NCI-H146 treated with DMSO at 0.1 percent for 48 hours (cell line): ENCODE results near the gene PTGR2.
A peak's percentile ranks its signal among the peaks of the same experiment; 100 is the strongest.
"Not testable (repeated sequence)": the region's sequence is repeated elsewhere in the genome, so short reads cannot be mapped to it uniquely, and the experiment has no call there.

Source experiments
- DNase-seq: peaks from one replicate; lab custom pipeline; 2025; ENCODE audit not compliant: unreplicated experiment; lab: John Stamatoyannopoulos, UW

The PTGR2 gene

GRCh38 chr14:73851567-73852382 is at the start of gene PTGR2:
PTGR2 (plus strand) TSS chr14:73851831; CDS start chr14:73858863, 7,032 bp downstream.
- peak; percentile 59 for DNase-seq

GRCh38 chr14:73802431-73803188 is 49.0 kb upstream of the PTGR2 start:
- no peak for DNase-seq

GRCh38 chr14:73804636-73805035 is 47.0 kb upstream of the PTGR2 start:
- DNase-seq = no peak

GRCh38 chr14:73807457-73807856 is 44.2 kb upstream of the PTGR2 start:
- no peak for DNase-seq

GRCh38 chr14:73809391-73809790 is 42.2 kb upstream of the PTGR2 start:
- DNase-seq = no peak

- no peak for DNase-seq
These were observed 41.0 kb upstream of the PTGR2 start for GRCh38 chr14:73810478-73811163.

GRCh38 chr14:73811164-73811503 is 40.5 kb upstream of the PTGR2 start:
- no peak for DNase-seq

GRCh38 chr14:73814153-73814552 is 37.5 kb upstream of the PTGR2 start:
- no peak for DNase-seq

- DNase-seq = no peak
These were observed 35.8 kb upstream of the PTGR2 start for GRCh38 chr14:73815849-73816248.

- no peak for DNase-seq
These were observed 35.2 kb upstream of the PTGR2 start for GRCh38 chr14:73816393-73816816.

GRCh38 chr14:73817020-73817655 is 34.5 kb upstream of the PTGR2 start:
- DNase-seq = no peak

- no peak for DNase-seq
These were observed 32.8 kb upstream of the PTGR2 start for GRCh38 chr14:73818821-73819220.

- DNase-seq = no peak
These were observed 31.0 kb upstream of the PTGR2 start for GRCh38 chr14:73820631-73821030.

- DNase-seq = no peak
These were observed 28.2 kb upstream of the PTGR2 start for GRCh38 chr14:73823339-73823885.

- DNase-seq = no peak
These were observed 27.5 kb upstream of the PTGR2 start for GRCh38 chr14:73824127-73824526.

- no peak for DNase-seq
These were observed 27.1 kb upstream of the PTGR2 start for GRCh38 chr14:73824536-73824935.

- peak; percentile 40 for DNase-seq
These were observed 26.0 kb upstream of the PTGR2 start for GRCh38 chr14:73825551-73826188.

- DNase-seq = not testable (repeated sequence)
These were observed 24.4 kb upstream of the PTGR2 start for GRCh38 chr14:73827190-73827589.

GRCh38 chr14:73829071-73829470 is 22.6 kb upstream of the PTGR2 start:
- DNase-seq = no peak
